ENCODE measurements around the gene CTU2. TPM values are rescaled to one million over a fixed set of nuclear protein-coding genes. Genes with fewer than 3 reads are reported as not detected.

The CTU2 gene
- total and polyA plus RNA-seq, 2 of the 8 experiments (the other 6 are each of a cell fraction or from before 2014, with no cell fraction given) = 32.7 to 42.9 TPM

- no peak for TF ChIP-seq NRF1 (IDR thresholded peaks at IDR 0.05; ENCODE audit: low read depth, low read length)
- TF ChIP-seq TEAD4 (IDR thresholded peaks at IDR 0.05; ENCODE audit: low read depth, low read length) = no peak
- no peak for TF ChIP-seq SIN3A (conservative IDR thresholded peaks at IDR 0.05 in 1 of 2, IDR thresholded peaks at IDR 0.05 in 1 of 2; ENCODE audit: low read depth in 1 of 2, low read length in 2 of 2)
- no peak for TF ChIP-seq KDM4A (IDR thresholded peaks at IDR 0.05; ENCODE audit: low read depth, low read length, severe bottlenecking)
Observed at GRCh38 chr16:88736088-88736487, 29.8 kb downstream of the CTU2 start (continued).

All from H1 (cell line).